B cell (primary cell): ENCODE results near the gene ZFAND5.

Experiments
- CTCF ChIP-seq: fragments of 200-600 bp; IDR thresholded peaks from one replicate; pipeline ENCODE4 v1.8.0; 2022; ENCODE audit warnings: antibody characterized with exemption, mild to moderate bottlenecking
- EZH2 ChIP-seq: IDR thresholded peaks from 2 replicates; pipeline ENCODE4 v1.6.1; 2012; ENCODE audit warnings: borderline replicate concordance, low read depth, mild to moderate bottlenecking, moderate library complexity, low read length; ENCODE audit not compliant: insufficient read depth, poor library complexity, severe bottlenecking

GRCh38 chr9:72326641-72327040, 38.4 kb downstream of the ZFAND5 start:
- TF ChIP-seq CTCF, result no peak
- TF ChIP-seq EZH2, result no peak
